OCI-LY1 (cell line): ENCODE measurements around the gene PLA2G2D.

Experiments used
- CTCF ChIP-seq: fragments of 200-600 bp; sonication (generic), shearing (Covaris generic); IDR thresholded peaks from 2 replicates; pipeline ENCODE4 v1.5.1; 2017; ENCODE audit warnings: mild to moderate bottlenecking, antibody characterized with exemption, low read length, moderate library complexity, mixed read lengths
- EZH2 ChIP-seq: fragments of 200-600 bp; sonication (generic), shearing (Covaris generic); IDR thresholded peaks from 2 replicates; pipeline ENCODE4 v1.8.0; 2017; ENCODE audit warnings: borderline replicate concordance, mixed run types, mild to moderate bottlenecking, antibody characterized with exemption, low read length, moderate library complexity, mixed read lengths

- TF ChIP-seq EZH2 = no peak
- no peak for TF ChIP-seq CTCF
These were observed 28.7 kb downstream of the PLA2G2D start for GRCh38 chr1:20090641-20091040.
